ENCODE data around the gene STH. TPM values are rescaled to one million over a fixed set of nuclear protein-coding genes. Genes with fewer than 3 reads are reported as not detected.

Gene STH
- total and polyA plus RNA-seq, 2 experiments from 2014 or later: not detected

DNA sequence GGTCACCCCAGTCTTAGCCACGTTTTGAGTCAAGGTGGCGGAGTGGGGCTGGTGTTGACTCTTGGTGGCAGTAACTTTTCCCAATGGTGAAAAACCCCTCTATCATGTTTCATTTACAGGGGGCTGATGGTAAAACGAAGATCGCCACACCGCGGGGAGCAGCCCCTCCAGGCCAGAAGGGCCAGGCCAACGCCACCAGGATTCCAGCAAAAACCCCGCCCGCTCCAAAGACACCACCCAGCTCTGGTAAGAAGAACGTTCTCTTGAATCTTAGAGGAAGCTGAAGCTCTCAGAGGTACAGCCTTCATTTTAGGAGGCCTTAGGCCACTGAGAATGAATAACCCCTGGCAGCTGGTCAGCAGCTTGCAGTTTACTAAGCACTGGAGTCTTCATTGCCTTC, 7.7 kb upstream of the STH start:
- Histone ChIP-seq H3K4me2 (no peak overlapping the region), H3K27me3 (no peaks in the 10 kb centered on the region), H3K36me3 (replicated peaks; ENCODE audit: insufficient read depth, low read depth) (no peaks in the 10 kb centered on the region), H4K20me1 (ENCODE audit: insufficient read depth, poor library complexity, severe bottlenecking) (no peaks in the 10 kb centered on the region), H3K4me1 (ENCODE audit: insufficient read depth) (no peaks in the 10 kb centered on the region), H3K9me2 (replicated peaks; ENCODE audit: insufficient read depth) (no peaks in the 10 kb centered on the region), H2AFZ (no peak overlapping the region), H3K79me2 (no peaks in the 10 kb centered on the region), H3K9me3 (ENCODE audit: low read depth) (no peaks in the 10 kb centered on the region), H3K27ac (no peak overlapping the region), H3K4me3 (no peak overlapping the region)
- 87% methylated on average over 10 of the region's 10 CpGs for WGBS (ENCODE audit: low lambda C conversion rate, missing lambda C conversion rate)
- no peak for TF ChIP-seq EZH2phosphoT487 (IDR thresholded peaks at IDR 0.05; ENCODE audit: low read depth, severe bottlenecking, unreplicated experiment)
- TF ChIP-seq CTCF (IDR thresholded peaks at IDR 0.05; ENCODE audit: poor library complexity): no peak
- no peak for TF ChIP-seq EZH2 (IDR thresholded peaks at IDR 0.05; ENCODE audit: borderline replicate concordance)
- DNase-seq (ENCODE audit: low spot score): no peak

GRCh38 chr17:45992175-45992574, 6.9 kb upstream of the STH start:
- no peak overlapping the region for H3K27ac ChIP-seq
- no peak overlapping the region for H2AFZ ChIP-seq
- no peaks in the 10 kb centered on the region for H3K36me3 ChIP-seq (replicated peaks; ENCODE audit: insufficient read depth, low read depth)
- no peak overlapping the region for H3K4me3 ChIP-seq
- no peaks in the 10 kb centered on the region for H4K20me1 ChIP-seq (ENCODE audit: insufficient read depth, poor library complexity, severe bottlenecking)
- no peak for DNase-seq (ENCODE audit: low spot score)
- no peaks in the 10 kb centered on the region for H3K9me2 ChIP-seq (replicated peaks; ENCODE audit: insufficient read depth)
- TF ChIP-seq CTCF (IDR thresholded peaks at IDR 0.05; ENCODE audit: poor library complexity): no peak
- no peak for TF ChIP-seq EZH2 (IDR thresholded peaks at IDR 0.05; ENCODE audit: borderline replicate concordance)
- no peak for TF ChIP-seq EZH2phosphoT487 (IDR thresholded peaks at IDR 0.05; ENCODE audit: low read depth, severe bottlenecking, unreplicated experiment)
- H3K27me3 ChIP-seq: no peaks in the 10 kb centered on the region
- H3K4me2 ChIP-seq: no peak overlapping the region
- H3K9me3 ChIP-seq (ENCODE audit: low read depth): no peaks in the 10 kb centered on the region
- WGBS (ENCODE audit: low lambda C conversion rate, missing lambda C conversion rate): 64% methylated on average over 6 of the region's 6 CpGs
- no peaks in the 10 kb centered on the region for H3K4me1 ChIP-seq (ENCODE audit: insufficient read depth)
- no peaks in the 10 kb centered on the region for H3K79me2 ChIP-seq

GRCh38 chr17:45992904-45993303, 6.1 kb upstream of the STH start:
- no peaks in the 10 kb centered on the region for H3K36me3 ChIP-seq (replicated peaks; ENCODE audit: insufficient read depth, low read depth)
- no peak overlapping the region for H3K4me2 ChIP-seq
- H3K9me3 ChIP-seq (ENCODE audit: low read depth): no peaks in the 10 kb centered on the region
- no peak overlapping the region for H2AFZ ChIP-seq
- H4K20me1 ChIP-seq (ENCODE audit: insufficient read depth, poor library complexity, severe bottlenecking): no peaks in the 10 kb centered on the region
- no peaks in the 10 kb centered on the region for H3K9me2 ChIP-seq (replicated peaks; ENCODE audit: insufficient read depth)
- H3K27ac ChIP-seq: no peak overlapping the region
- no peak for DNase-seq (ENCODE audit: low spot score)
- H3K4me3 ChIP-seq: no peak overlapping the region
- no peaks in the 10 kb centered on the region for H3K4me1 ChIP-seq (ENCODE audit: insufficient read depth)
- TF ChIP-seq EZH2phosphoT487 (IDR thresholded peaks at IDR 0.05; ENCODE audit: low read depth, severe bottlenecking, unreplicated experiment) (no peak), EZH2 (IDR thresholded peaks at IDR 0.05; ENCODE audit: borderline replicate concordance) (no peak), CTCF (IDR thresholded peaks at IDR 0.05; ENCODE audit: poor library complexity) (no peak)
- no peaks in the 10 kb centered on the region for H3K27me3 ChIP-seq
- WGBS (ENCODE audit: low lambda C conversion rate, missing lambda C conversion rate): 78% methylated on average over 10 of the region's 10 CpGs
- H3K79me2 ChIP-seq: no peaks in the 10 kb centered on the region

All from hepatocyte (in vitro differentiated cells).